GM12878 (cell line): ENCODE results near the gene ELOVL5. TPM values are rescaled to one million over a fixed set of nuclear protein-coding genes. Genes with fewer than 3 reads are reported as not detected.

Experiments
- ATAC-seq: fragments of 200-7000 bp; cut with Tn5 transposase; 3 replicates; pipeline ENCODE4 v1.9.1; 2020; ENCODE audit warnings: mild to moderate bottlenecking, moderate library complexity
- BruUV-seq: library from RNA; stranded (reverse); fragments of 400-500 nt; replicated peaks from 2 replicates; lab custom pipeline; 2021; lab: Mats Ljungman, UMichigan
- CTCF ChIA-PET: fragments of 300-600 bp; sonication (Branson Sonifier 250); formaldehyde crosslinking; extraction: SDS; loops from one replicate; lab custom pipeline; 2021; ENCODE audit warnings: inconsistent platforms; lab: Yijun Ruan, JAX
- POLR2A ChIA-PET: fragments of 350-600 bp; formaldehyde crosslinking; extraction: SDS; loops from one replicate; lab custom pipeline; 2021; ENCODE audit warnings: inconsistent platforms; lab: Charles Lee
- RAD21 ChIA-PET: fragments of 300-600 bp; sonication (Branson Sonifier 250); formaldehyde crosslinking; loops from one replicate; lab custom pipeline; 2023; ENCODE audit warnings: antibody characterized with exemption; ENCODE audit not compliant: unreplicated experiment; lab: Charles Lee
- SMC1A ChIA-PET: fragments of 300-600 bp; sonication (Branson Sonifier 250); formaldehyde crosslinking; loops from one replicate; lab custom pipeline; 2023; ENCODE audit not compliant: unreplicated experiment, uncharacterized antibody; lab: Charles Lee
- DNase-seq: peaks from one replicate; pipeline ENCODE4 v3.0.0-alpha.2; 2011; ENCODE audit warnings: low read depth, low spot score
- FAIRE-seq: peaks from 3 replicates; lab custom pipeline; 2011; peaks lifted over from hg19 to GRCh38; lab: Jason Lieb, UNC
- H2AFZ ChIP-seq: 2 replicates; pipeline ENCODE4 v1.6.0; 2011; ENCODE audit warnings: low read depth, low read length, control low read depth; ENCODE audit not compliant: control insufficient read depth
- H3K27ac ChIP-seq: 2 replicates; pipeline ENCODE4 v1.5.1; 2011; ENCODE audit warnings: control low read depth; ENCODE audit not compliant: control insufficient read depth, insufficient read depth
- H3K27me3 ChIP-seq, 2 experiments: replicated peaks in 1 of 2; 2 replicates each; pipeline versions ENCODE4 v1.6.0 to v1.6.1; 2011; ENCODE audit warnings: low read length in 1 of 2; ENCODE audit not compliant: control insufficient read depth in 2 of 2, insufficient read depth in 2 of 2
- H3K36me3 ChIP-seq, 2 experiments: 2 replicates each; pipeline ENCODE4 v1.5.1; 2011; ENCODE audit warnings: low read length in 1 of 2; ENCODE audit not compliant: control insufficient read depth in 2 of 2, insufficient read depth in 2 of 2
- H3K4me1 ChIP-seq: 2 replicates; pipeline ENCODE4 v1.6.1; 2011; ENCODE audit warnings: mild to moderate bottlenecking, low read length, moderate library complexity, mixed read lengths; ENCODE audit not compliant: control insufficient read depth, insufficient read depth
- H3K4me2 ChIP-seq: 2 replicates; pipeline ENCODE4 v1.6.0; 2011; ENCODE audit warnings: control low read depth; ENCODE audit not compliant: control insufficient read depth, insufficient read depth
- H3K4me3 ChIP-seq: fragments of 200-600 bp; sonication (generic); 2 replicates; pipeline ENCODE4 v1.5.1; 2016
- H3K79me2 ChIP-seq: 2 replicates; pipeline ENCODE4 v1.6.0; 2011; ENCODE audit warnings: low read length; ENCODE audit not compliant: control insufficient read depth, insufficient read depth
- H3K9ac ChIP-seq: 2 replicates; pipeline ENCODE4 v1.8.0; 2011; ENCODE audit warnings: low read length, control low read depth, mixed read lengths; ENCODE audit not compliant: control insufficient read depth, insufficient read depth
- H3K9me3 ChIP-seq: replicated peaks from 3 replicates; pipeline ENCODE4 v1.5.1; 2011; ENCODE audit warnings: mild to moderate bottlenecking, low read length; ENCODE audit not compliant: control insufficient read depth, insufficient read depth
- H4K20me1 ChIP-seq: 2 replicates; pipeline ENCODE4 v1.6.0; 2011; ENCODE audit not compliant: control insufficient read depth, insufficient read depth
- CBX5 ChIP-seq: sonication (generic); IDR thresholded peaks from 2 replicates; pipeline ENCODE4 v1.6.1; 2016; ENCODE audit warnings: low read depth, moderate library complexity, mild to moderate bottlenecking, inconsistent platforms
- E2F4 ChIP-seq: IDR thresholded peaks from 2 replicates; pipeline ENCODE4 v1.6.1; 2012; ENCODE audit warnings: low read depth, low read length, improper control_type of control experiment
- ESRRA ChIP-seq: IDR thresholded peaks from 2 replicates; pipeline ENCODE4 v1.6.1; 2012; ENCODE audit warnings: mild to moderate bottlenecking, low read length, improper control_type of control experiment
- FOXK2 ChIP-seq: fragments of 450-650 bp; IDR thresholded peaks from 2 replicates; pipeline ENCODE4 v1.6.1; 2017; ENCODE audit warnings: mild to moderate bottlenecking, moderate library complexity
- KDM1A ChIP-seq: fragments of 200-600 bp; sonication (generic); IDR thresholded peaks from 2 replicates; pipeline ENCODE4 v1.6.1; 2016; ENCODE audit warnings: borderline replicate concordance
- MLLT1 ChIP-seq: fragments of 450-650 bp; IDR thresholded peaks from 2 replicates; pipeline ENCODE4 v1.6.1; 2016; ENCODE audit warnings: mild to moderate bottlenecking
- MTA2 ChIP-seq: fragments of 450-650 bp; IDR thresholded peaks from 2 replicates; pipeline ENCODE4 v1.6.1; 2016; ENCODE audit warnings: low read depth, mild to moderate bottlenecking, moderate library complexity
- MTA3 ChIP-seq: IDR thresholded peaks from 2 replicates; pipeline ENCODE4 v1.6.1; 2012; ENCODE audit warnings: low read length, inconsistent platforms, borderline replicate concordance
- NBN ChIP-seq: fragments of 450-650 bp; IDR thresholded peaks from 2 replicates; pipeline ENCODE4 v1.6.1; 2016
- NR2C1 ChIP-seq: fragments of 450-650 bp; IDR thresholded peaks from 2 replicates; pipeline ENCODE4 v1.6.1; 2017; ENCODE audit warnings: antibody characterized with exemption, mild to moderate bottlenecking, moderate library complexity
- NRF1 ChIP-seq: conservative IDR thresholded peaks from 2 replicates; pipeline ENCODE4 v1.6.1; 2011; ENCODE audit warnings: mild to moderate bottlenecking, low read depth, low read length, improper control_type of control experiment
- PAX8 ChIP-seq: fragments of 450-650 bp; IDR thresholded peaks from 2 replicates; pipeline ENCODE4 v1.6.1; 2017; ENCODE audit warnings: mild to moderate bottlenecking, moderate library complexity
- PML ChIP-seq: IDR thresholded peaks from 2 replicates; pipeline ENCODE4 v1.6.1; 2012; ENCODE audit warnings: low read length, inconsistent platforms
- SIX5 ChIP-seq: IDR thresholded peaks from 2 replicates; pipeline ENCODE4 v1.6.1; 2011; ENCODE audit warnings: mild to moderate bottlenecking, low read depth, low read length, moderate library complexity; ENCODE audit not compliant: severe bottlenecking
- SRF ChIP-seq, 2 experiments: IDR thresholded peaks; 2 replicates each; pipeline ENCODE4 v1.6.1; 2011; ENCODE audit warnings: low read depth in 2 of 2, low read length in 2 of 2, mild to moderate bottlenecking in 1 of 2, moderate library complexity in 1 of 2
- ZSCAN29 ChIP-seq: fragments of 450-650 bp; IDR thresholded peaks from 2 replicates; pipeline ENCODE4 v1.6.1; 2017; ENCODE audit warnings: mild to moderate bottlenecking, moderate library complexity
- WGBS: methylation state at CpG from one replicate; pipeline ENCODE4 v1.1.6; 2016; ENCODE audit warnings: low lambda C conversion rate; ENCODE audit not compliant: insufficient replicate concordance, insufficient coverage; ENCODE audit errors: missing lambda C conversion rate; 5-methylcytosine and 5-hydroxymethylcytosine counted together
- in situ Hi-C: fragments of 300-500 bp; cut with MboI; formaldehyde crosslinking; loops from 9 replicates; pipeline ENCODE4 v1.14.3; 2018; ENCODE audit warnings: mixed read lengths
- intact Hi-C: fragments of 100-400 bp; cut with micrococcal nuclease; formaldehyde crosslinking; loops from one replicate; pipeline ENCODE4 v1.14.2; 2022; ENCODE audit not compliant: unreplicated experiment
- polyA plus RNA-seq, 11 experiments: library from polyadenylated mRNA; depleted of rRNA in 4 of 11; unstranded in 6 of 11; stranded (reverse) in 5 of 11; fragments of >200 nt; fragmentation: Nextera tagmentation in 4 of 11; fragmentation: Illumina TruSeq in 1 of 11; extraction: Ambion mirVana in 4 of 11; extraction: Trizol in 1 of 11; gene quantifications; 1 replicate in 1 of 11; 2 replicates in 10 of 11; pipeline versions ENCODE4 v1.2.1 to v1.2.3, GENCODE V29; 2011 to 2016; ENCODE audit warnings: inconsistent platforms in 2 of 11, missing spikeins in 2 of 11, low read depth in 1 of 11
- total RNA-seq, 4 experiments: library from RNA; depleted of rRNA in 3 of 4; stranded (reverse); fragments of >200 nt in 3 of 4; fragmentation: Illumina TruSeq in 1 of 4; extraction: Trizol in 1 of 4; gene quantifications; 2 replicates each; pipeline versions ENCODE4 v1.2.1 to v1.2.3, GENCODE V29; 2013 to 2021
- TF ChIP-seq, protein P1 (sequence below): fragments of 450-650 bp; IDR thresholded peaks from 2 replicates; pipeline ENCODE4 v1.6.1; 2016; ENCODE audit warnings: mild to moderate bottlenecking

ELOVL5 gene
- total and polyA plus RNA-seq, 10 of the 15 experiments (the other 5 are each of a cell fraction or from before 2014, with no cell fraction given) = 156 to 241 (median 196) TPM

GRCh38 chr6:53375847-53376246, 27.1 kb upstream of the ELOVL5 start:
- Histone ChIP-seq H2AFZ (no peak overlapping the region), H3K79me2 (no peaks in the 10 kb centered on the region)
- CTCF ChIA-PET = interaction anchor here (0.8 to 1.6 kb wide), 3 partner anchors 13 to 61 kb away, joined by 3 to 5 read pairs (median 4); no protein-coding TSS in a partner anchor
- TF ChIP-seq PAX8 (no peak), NBN (no peak), ZSCAN29 (no peak), NR2C1 (no peak)
- TF ChIP-seq, protein P1, sequence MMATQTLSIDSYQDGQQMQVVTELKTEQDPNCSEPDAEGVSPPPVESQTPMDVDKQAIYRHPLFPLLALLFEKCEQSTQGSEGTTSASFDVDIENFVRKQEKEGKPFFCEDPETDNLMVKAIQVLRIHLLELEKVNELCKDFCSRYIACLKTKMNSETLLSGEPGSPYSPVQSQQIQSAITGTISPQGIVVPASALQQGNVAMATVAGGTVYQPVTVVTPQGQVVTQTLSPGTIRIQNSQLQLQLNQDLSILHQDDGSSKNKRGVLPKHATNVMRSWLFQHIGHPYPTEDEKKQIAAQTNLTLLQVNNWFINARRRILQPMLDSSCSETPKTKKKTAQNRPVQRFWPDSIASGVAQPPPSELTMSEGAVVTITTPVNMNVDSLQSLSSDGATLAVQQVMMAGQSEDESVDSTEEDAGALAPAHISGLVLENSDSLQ = no peak
- TF ChIP-seq, all 136 proteins: peak for 0
- Histone ChIP-seq H3K27me3 (no peaks in the 10 kb centered on the region), H3K4me3 (no peak overlapping the region), H3K9me3 (no peaks in the 10 kb centered on the region), H3K36me3 (no peaks in the 10 kb centered on the region), H3K9ac (no peak overlapping the region), H3K4me1 (no peaks in the 10 kb centered on the region), H3K4me2 (no peak overlapping the region), H3K27ac (no peak overlapping the region), H4K20me1 (no peaks in the 10 kb centered on the region)
- ATAC-seq (peak; percentile 49), FAIRE-seq (peak; percentile 41), DNase-seq (no peak)
- in situ Hi-C loops (no loop called here), intact Hi-C loops (no loop called here)
- ChIA-PET POLR2A (no interaction called here), SMC1A (interaction anchor here (0.7 to 1.5 kb wide), 6 partner anchors 9 to 203 kb away, joined by 3 to 4 read pairs (median 3); no protein-coding TSS in a partner anchor), RAD21 (no interaction called here)
- no TSS peak for BruUV-seq

DNA sequence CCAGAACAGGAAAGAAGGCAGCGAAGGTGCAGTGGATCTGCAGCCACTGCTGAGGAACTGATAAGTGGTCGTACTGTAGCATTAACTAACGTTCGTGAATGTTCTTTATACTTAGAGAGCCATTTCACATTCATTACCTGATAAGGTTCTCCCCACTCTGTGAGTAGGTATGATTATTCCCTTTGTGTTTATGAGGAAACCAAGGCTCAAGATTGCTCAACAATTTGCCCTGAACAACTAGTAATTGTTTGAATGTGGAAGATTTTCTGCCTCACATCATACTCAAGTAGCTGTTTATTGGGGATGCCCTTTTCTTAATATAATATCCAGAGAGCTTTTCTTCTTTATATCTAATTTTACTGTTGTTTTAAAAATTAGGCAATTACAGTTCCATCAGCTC, 24.9 kb upstream of the ELOVL5 start:
- no peaks in the 10 kb centered on the region for H3K79me2 ChIP-seq
- in situ Hi-C loops = no loop called here
- ChIA-PET RAD21 (no interaction called here), CTCF (no interaction called here), POLR2A (no interaction called here), SMC1A (interaction anchor here (1.2 to 1.8 kb wide), 3 partner anchors 10 to 193 kb away, joined by 3 to 4 read pairs (median 4); no protein-coding TSS in a partner anchor)
- H3K9ac ChIP-seq = no peak overlapping the region
- ATAC-seq = no peak
- FAIRE-seq = no peak
- BruUV-seq = no TSS peak
- no peak overlapping the region for H3K4me3 ChIP-seq
- H3K27ac ChIP-seq = no peak overlapping the region
- intact Hi-C loops = no loop called here
- no peaks in the 10 kb centered on the region for H3K27me3 ChIP-seq
- no peaks in the 10 kb centered on the region for H4K20me1 ChIP-seq
- H3K4me2 ChIP-seq = no peak overlapping the region
- H3K9me3 ChIP-seq = no peaks in the 10 kb centered on the region
- no peak overlapping the region for H2AFZ ChIP-seq
- H3K4me1 ChIP-seq = no peaks in the 10 kb centered on the region
- DNase-seq = no peak
- WGBS = 45% methylated on average over 4 of the region's 4 CpGs
- no peaks in the 10 kb centered on the region for H3K36me3 ChIP-seq
- no peak for TF ChIP-seq KDM1A
- no peak for TF ChIP-seq FOXK2
- TF ChIP-seq SIX5 = no peak
- TF ChIP-seq MTA2 = no peak
- no peak for TF ChIP-seq E2F4
- TF ChIP-seq CBX5 = no peak
- no peak for TF ChIP-seq PAX8
- TF ChIP-seq NRF1 = no peak
- TF ChIP-seq SRF (IDR thresholded peaks at IDR 0.05; ENCODE audit: low read depth in 2 of 2, low read length in 2 of 2) = no peak
- no peak for TF ChIP-seq MLLT1
- no peak for TF ChIP-seq PML
- TF ChIP-seq ESRRA = no peak
- no peak for TF ChIP-seq MTA3
